IPS-18a (cell line): ENCODE data around the gene ARMC5.

Source experiments
- H3K27ac ChIP-seq: one replicate; pipeline ENCODE4 v1.5.1; 2013; ENCODE audit warnings: low read length
- H3K27me3 ChIP-seq: one replicate; pipeline ENCODE4 v1.6.1; 2013; ENCODE audit warnings: mild to moderate bottlenecking, low read length; ENCODE audit not compliant: control insufficient read depth, insufficient read depth
- H3K36me3 ChIP-seq: one replicate; pipeline ENCODE4 v1.6.1; 2013; ENCODE audit warnings: low read depth, low read length; ENCODE audit not compliant: control insufficient read depth
- H3K4me1 ChIP-seq: one replicate; pipeline ENCODE4 v1.6.1; 2013; ENCODE audit warnings: low read depth, low read length; ENCODE audit not compliant: control insufficient read depth
- H3K4me3 ChIP-seq: one replicate; pipeline ENCODE4 v1.5.1; 2013; ENCODE audit warnings: low read length
- H3K9ac ChIP-seq: one replicate; pipeline ENCODE4 v1.6.1; 2013; ENCODE audit warnings: mild to moderate bottlenecking, low read length, moderate library complexity
- H3K9me3 ChIP-seq: one replicate; pipeline ENCODE4 v1.6.1; 2013; ENCODE audit warnings: low read depth, low read length; ENCODE audit not compliant: control insufficient read depth

The ARMC5 gene

GRCh38 chr16:31486045-31486444, 26.7 kb downstream of the ARMC5 start:
- Histone ChIP-seq H3K27me3 (peaks cover 56% of the 10 kb centered on the region), H3K36me3 (peaks cover 3% of the 10 kb centered on the region), H3K4me3 (no peak overlapping the region), H3K27ac (no peak overlapping the region), H3K4me1 (peaks cover 7% of the 10 kb centered on the region), H3K9me3 (no peaks in the 10 kb centered on the region), H3K9ac (no peak overlapping the region)

GRCh38 chr16:31487071-31487719, 27.9 kb downstream of the ARMC5 start:
- H3K36me3 ChIP-seq = peaks cover 6% of the 10 kb centered on the region
- no peaks in the 10 kb centered on the region for H3K9me3 ChIP-seq
- H3K4me3 ChIP-seq = peak overlapping the region; percentile 73
- peaks cover 56% of the 10 kb centered on the region for H3K27me3 ChIP-seq
- no peak overlapping the region for H3K27ac ChIP-seq
- H3K9ac ChIP-seq = no peak overlapping the region
- H3K4me1 ChIP-seq = peaks cover 7% of the 10 kb centered on the region

GRCh38 chr16:31487720-31488467, 28.6 kb downstream of the ARMC5 start:
- Histone ChIP-seq H3K36me3 (peaks cover 11% of the 10 kb centered on the region), H3K4me3 (peak overlapping the region; percentile 73), H3K27me3 (peaks cover 56% of the 10 kb centered on the region), H3K9me3 (no peaks in the 10 kb centered on the region), H3K4me1 (peaks cover 7% of the 10 kb centered on the region), H3K9ac (no peak overlapping the region), H3K27ac (no peak overlapping the region)

- Histone ChIP-seq H3K4me3 (peak overlapping the region; percentile 73), H3K27ac (no peak overlapping the region), H3K9me3 (no peaks in the 10 kb centered on the region), H3K9ac (no peak overlapping the region), H3K27me3 (peaks cover 56% of the 10 kb centered on the region), H3K36me3 (peaks cover 17% of the 10 kb centered on the region), H3K4me1 (peaks cover 7% of the 10 kb centered on the region)
Measured at GRCh38 chr16:31488468-31489297, 29.4 kb downstream of the ARMC5 start.

GRCh38 chr16:31489298-31489564, 29.9 kb downstream of the ARMC5 start:
- Histone ChIP-seq H3K9ac (no peak overlapping the region), H3K9me3 (no peaks in the 10 kb centered on the region), H3K27me3 (peaks cover 56% of the 10 kb centered on the region), H3K4me3 (no peak overlapping the region), H3K27ac (no peak overlapping the region), H3K36me3 (peaks cover 19% of the 10 kb centered on the region), H3K4me1 (peaks cover 7% of the 10 kb centered on the region)

GRCh38 chr16:31489616-31490584, 30.6 kb downstream of the ARMC5 start:
- H3K27ac ChIP-seq = no peak overlapping the region
- H3K36me3 ChIP-seq = peaks cover 19% of the 10 kb centered on the region
- H3K27me3 ChIP-seq = peaks cover 52% of the 10 kb centered on the region
- H3K9me3 ChIP-seq = no peaks in the 10 kb centered on the region
- no peak overlapping the region for H3K9ac ChIP-seq
- H3K4me1 ChIP-seq = peaks cover under 1% of the 10 kb centered on the region
- no peak overlapping the region for H3K4me3 ChIP-seq

GRCh38 chr16:31491778-31492418, 32.6 kb downstream of the ARMC5 start:
- Histone ChIP-seq H3K27ac (no peak overlapping the region), H3K36me3 (peaks cover 19% of the 10 kb centered on the region), H3K9ac (no peak overlapping the region), H3K27me3 (peaks cover 32% of the 10 kb centered on the region), H3K9me3 (no peaks in the 10 kb centered on the region), H3K4me1 (no peaks in the 10 kb centered on the region), H3K4me3 (no peak overlapping the region)

- Histone ChIP-seq H3K9ac (no peak overlapping the region), H3K4me1 (no peaks in the 10 kb centered on the region), H3K9me3 (no peaks in the 10 kb centered on the region), H3K27me3 (peaks cover 15% of the 10 kb centered on the region), H3K36me3 (peaks cover 19% of the 10 kb centered on the region), H3K27ac (no peak overlapping the region), H3K4me3 (no peak overlapping the region)
Measured at GRCh38 chr16:31493506-31494125, 34.3 kb downstream of the ARMC5 start.

- Histone ChIP-seq H3K4me3 (no peak overlapping the region), H3K36me3 (peaks cover 16% of the 10 kb centered on the region), H3K9ac (no peak overlapping the region)
Measured at GRCh38 chr16:31496670-31497069, 37.4 kb downstream of the ARMC5 start.

GRCh38 chr16:31498493-31498892, 39.2 kb downstream of the ARMC5 start:
- H3K9ac ChIP-seq = no peak overlapping the region
- no peaks in the 10 kb centered on the region for H3K9me3 ChIP-seq
- H3K27ac ChIP-seq = no peak overlapping the region
- no peaks in the 10 kb centered on the region for H3K27me3 ChIP-seq
- H3K36me3 ChIP-seq = peaks cover 4% of the 10 kb centered on the region
- peaks cover 9% of the 10 kb centered on the region for H3K4me1 ChIP-seq
- no peak overlapping the region for H3K4me3 ChIP-seq

More at GRCh38 chr16:31496670-31497069, 37.4 kb downstream of the ARMC5 start:
- Histone ChIP-seq H3K9me3 (no peaks in the 10 kb centered on the region), H3K27me3 (no peaks in the 10 kb centered on the region), H3K27ac (no peak overlapping the region), H3K4me1 (peaks cover 4% of the 10 kb centered on the region)
